Activated T-helper 17 cell treated with anti-CD3 and anti-CD28 coated beads, Interleukin-2, amount 50 U/mL, for 72 hours (primary cell): ENCODE measurements around the gene ZBTB42. TPM values are rescaled to one million over a fixed set of nuclear protein-coding genes. Genes with fewer than 3 reads are reported as not detected.

Experiments used
- ATAC-seq: fragments of 150-1000 bp; cut with Tn5 transposase; replicated peaks from 2 replicates; pipeline ENCODE4 v1.10.0; 2021; ENCODE audit warnings: mild to moderate bottlenecking, moderate library complexity
- H3K27ac Mint-ChIP-seq: one replicate; pipeline ENCODE4 v1.8.0; 2022; ENCODE audit warnings: mixed read lengths
- H3K27me3 Mint-ChIP-seq: one replicate; pipeline ENCODE4 v1.8.0; 2022; ENCODE audit warnings: mixed read lengths
- H3K36me3 Mint-ChIP-seq: one replicate; pipeline ENCODE4 v1.8.0; 2022; ENCODE audit warnings: low read depth, mild to moderate bottlenecking, mixed read lengths
- H3K4me1 Mint-ChIP-seq: one replicate; pipeline ENCODE4 v1.8.0; 2022; ENCODE audit warnings: mixed read lengths
- H3K4me3 Mint-ChIP-seq: one replicate; pipeline ENCODE4 v1.8.0; 2022; ENCODE audit warnings: mild to moderate bottlenecking, mixed read lengths
- H3K9me3 Mint-ChIP-seq: one replicate; pipeline ENCODE4 v1.8.0; 2022; ENCODE audit warnings: mixed read lengths
- total RNA-seq, 2 donors: library from RNA; stranded (reverse); gene quantifications; one replicate each; pipeline ENCODE4 v1.2.3, GENCODE V29; 2022

ZBTB42 gene
- total RNA-seq, 2 donors from 2014 or later: 3.0 to 3.2 TPM

GRCh38 chr14:104766256-104766862, 34.5 kb upstream of the ZBTB42 start:
- Mint-ChIP-seq H3K4me3 (no peak overlapping the region), H3K27me3 (no peaks in the 10 kb centered on the region), H3K4me1 (no peaks in the 10 kb centered on the region), H3K9me3 (no peaks in the 10 kb centered on the region), H3K27ac (no peak overlapping the region), H3K36me3 (peaks cover 26% of the 10 kb centered on the region)
- ATAC-seq: no peak

DNA sequence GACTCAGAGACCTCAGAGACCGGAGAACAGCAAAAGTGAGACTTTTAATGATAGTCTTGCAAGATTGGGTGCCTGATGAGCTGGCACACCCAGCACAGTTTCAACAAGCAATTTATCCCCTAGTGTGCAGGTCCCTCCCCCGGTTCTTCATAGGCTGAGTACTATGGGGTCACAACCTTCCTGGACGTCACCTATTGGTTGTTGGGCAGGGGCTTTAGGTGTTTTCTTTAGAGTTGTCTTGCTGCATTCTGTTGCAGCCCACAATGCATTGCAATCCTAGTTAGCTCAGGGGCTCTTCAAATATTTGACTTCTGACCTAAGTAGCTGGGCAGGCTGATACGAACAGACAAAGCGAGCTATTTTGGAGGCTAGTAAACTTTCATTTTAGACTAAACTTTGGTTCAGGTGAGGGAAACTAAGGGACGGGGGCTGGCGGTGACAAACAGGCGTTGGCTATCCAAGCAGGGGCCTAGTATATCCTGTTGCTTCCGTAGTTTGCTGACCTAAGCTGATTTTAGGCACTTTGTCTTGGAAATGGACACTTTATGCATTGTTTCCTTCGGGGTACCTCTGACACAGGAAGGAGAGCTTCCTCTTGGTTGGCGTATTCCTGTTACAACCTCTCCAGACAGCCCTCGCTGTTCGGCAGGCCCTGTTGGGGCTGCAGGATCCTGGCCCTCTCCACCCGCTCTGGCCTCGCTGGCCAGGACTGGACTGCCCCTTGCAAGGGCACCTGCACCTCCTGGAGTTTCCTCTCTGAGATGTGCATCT, 33.9 kb upstream of the ZBTB42 start:
- no peak overlapping the region for H3K4me3 Mint-ChIP-seq
- H3K36me3 Mint-ChIP-seq: peaks cover 26% of the 10 kb centered on the region
- no peak overlapping the region for H3K27ac Mint-ChIP-seq
- no peaks in the 10 kb centered on the region for H3K4me1 Mint-ChIP-seq
- H3K9me3 Mint-ChIP-seq: no peaks in the 10 kb centered on the region
- H3K27me3 Mint-ChIP-seq: no peaks in the 10 kb centered on the region
- no peak for ATAC-seq

GRCh38 chr14:104767634-104767918, 33.3 kb upstream of the ZBTB42 start:
- Mint-ChIP-seq H3K4me1 (no peaks in the 10 kb centered on the region), H3K27me3 (no peaks in the 10 kb centered on the region), H3K9me3 (no peaks in the 10 kb centered on the region), H3K36me3 (peaks cover 27% of the 10 kb centered on the region), H3K4me3 (no peak overlapping the region), H3K27ac (no peak overlapping the region)
- no peak for ATAC-seq

DNA sequence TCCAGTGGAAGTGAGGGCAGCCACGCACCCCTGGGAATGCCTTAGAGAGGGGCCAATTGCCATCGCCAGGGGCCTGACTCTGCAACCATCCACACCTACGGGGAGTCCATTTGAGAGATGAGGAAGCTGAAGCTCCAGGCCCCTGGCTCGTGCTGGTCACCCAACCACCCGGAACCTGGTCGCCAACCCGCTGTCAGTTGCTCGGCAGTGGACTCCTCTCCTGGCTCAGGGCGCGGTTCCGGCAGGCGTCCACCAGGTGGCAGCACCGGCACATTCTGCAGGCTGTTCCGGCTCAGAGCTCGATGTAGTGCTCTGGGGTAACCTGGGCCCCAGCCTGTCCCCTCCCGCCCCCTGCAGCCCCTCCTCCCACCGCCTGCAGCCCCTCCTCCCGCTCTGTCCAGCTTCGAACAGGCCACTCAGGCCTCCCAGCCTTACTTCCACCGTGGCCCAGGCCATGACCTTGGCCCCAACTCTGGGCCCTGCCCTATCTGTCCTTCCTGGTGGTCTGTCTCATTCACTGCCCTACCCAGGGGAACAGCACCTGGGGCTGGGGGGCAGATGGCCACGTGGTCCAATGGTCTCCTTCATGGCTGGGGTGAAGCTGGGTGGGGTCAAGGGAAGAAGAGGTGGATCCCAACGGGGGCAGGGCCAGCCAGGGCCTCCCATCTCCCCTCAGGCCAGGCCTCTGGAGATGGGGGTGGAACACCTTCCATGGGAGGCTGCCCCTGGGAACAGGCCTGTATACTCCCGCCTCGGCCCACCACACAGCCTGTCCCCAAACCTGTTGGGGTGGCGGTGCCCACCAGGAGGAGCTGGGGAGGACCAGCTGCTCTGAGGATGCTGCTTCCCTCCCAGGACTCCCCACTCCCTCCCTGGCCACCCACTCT, 32.2 kb upstream of the ZBTB42 start:
- H3K36me3 Mint-ChIP-seq: peaks cover 33% of the 10 kb centered on the region
- no peaks in the 10 kb centered on the region for H3K9me3 Mint-ChIP-seq
- no peak overlapping the region for H3K27ac Mint-ChIP-seq
- H3K27me3 Mint-ChIP-seq: no peaks in the 10 kb centered on the region
- no peak overlapping the region for H3K4me3 Mint-ChIP-seq
- ATAC-seq: peak; percentile 97
- H3K4me1 Mint-ChIP-seq: no peaks in the 10 kb centered on the region

- ATAC-seq: no peak
- Mint-ChIP-seq H3K9me3 (no peaks in the 10 kb centered on the region), H3K27me3 (no peaks in the 10 kb centered on the region), H3K4me3 (no peak overlapping the region), H3K36me3 (peaks cover 33% of the 10 kb centered on the region), H3K27ac (peak overlapping the region; percentile 25), H3K4me1 (no peaks in the 10 kb centered on the region)
Measured at GRCh38 chr14:104769324-104770071, 31.4 kb upstream of the ZBTB42 start.

GRCh38 chr14:104770072-104770579, 30.8 kb upstream of the ZBTB42 start:
- H3K4me1 Mint-ChIP-seq: no peaks in the 10 kb centered on the region
- H3K27ac Mint-ChIP-seq: peak overlapping the region; percentile 25
- H3K27me3 Mint-ChIP-seq: no peaks in the 10 kb centered on the region
- no peak for ATAC-seq
- no peak overlapping the region for H3K4me3 Mint-ChIP-seq
- H3K9me3 Mint-ChIP-seq: no peaks in the 10 kb centered on the region
- peaks cover 33% of the 10 kb centered on the region for H3K36me3 Mint-ChIP-seq

DNA sequence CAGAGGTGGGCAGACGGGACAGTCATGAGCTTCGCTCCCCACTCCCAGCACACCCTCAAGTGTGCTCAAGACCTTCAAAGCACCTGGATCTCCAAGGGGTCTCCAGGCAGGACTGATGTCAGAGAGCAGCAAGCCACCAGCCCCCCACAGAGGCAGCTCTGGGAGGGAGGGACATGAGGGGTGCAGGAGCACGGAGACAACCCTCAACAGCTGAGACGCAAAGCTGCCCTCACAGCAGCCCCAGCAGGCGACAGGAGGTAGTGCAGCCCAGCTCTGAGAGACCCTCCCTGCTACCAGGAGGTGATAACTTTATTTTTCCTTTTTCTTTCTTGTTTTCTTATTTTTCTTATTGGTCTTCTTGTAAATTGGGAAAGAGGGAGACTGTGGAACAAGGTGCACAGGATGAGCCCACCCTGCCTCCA, 30.0 kb upstream of the ZBTB42 start:
- no peaks in the 10 kb centered on the region for H3K27me3 Mint-ChIP-seq
- H3K4me3 Mint-ChIP-seq: no peak overlapping the region
- no peak for ATAC-seq
- H3K36me3 Mint-ChIP-seq: peaks cover 33% of the 10 kb centered on the region
- no peaks in the 10 kb centered on the region for H3K9me3 Mint-ChIP-seq
- H3K4me1 Mint-ChIP-seq: no peaks in the 10 kb centered on the region
- no peak overlapping the region for H3K27ac Mint-ChIP-seq

DNA sequence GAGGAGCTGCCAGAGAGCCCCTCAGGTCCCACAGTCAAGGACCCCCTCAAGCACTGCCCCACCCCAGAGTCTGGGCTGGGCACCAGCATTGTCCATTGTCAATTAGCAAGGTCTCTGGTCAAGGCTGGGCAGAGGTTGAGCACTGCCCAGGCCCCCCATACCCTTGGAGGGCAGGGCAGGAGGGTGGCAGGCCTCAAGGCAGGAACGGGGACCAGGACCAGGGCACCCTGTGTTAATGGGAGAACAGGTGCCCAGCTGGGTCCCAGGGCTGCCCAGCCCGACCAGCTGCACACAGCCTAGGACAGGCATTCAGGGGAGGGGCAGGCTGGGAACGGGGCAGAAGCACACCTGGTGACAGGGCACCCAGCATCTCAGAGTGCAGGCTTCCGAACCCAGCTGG, 29.5 kb upstream of the ZBTB42 start:
- Mint-ChIP-seq H3K36me3 (peaks cover 33% of the 10 kb centered on the region), H3K4me3 (no peak overlapping the region), H3K9me3 (no peaks in the 10 kb centered on the region), H3K27me3 (no peaks in the 10 kb centered on the region), H3K27ac (no peak overlapping the region), H3K4me1 (no peaks in the 10 kb centered on the region)
- ATAC-seq: no peak

DNA sequence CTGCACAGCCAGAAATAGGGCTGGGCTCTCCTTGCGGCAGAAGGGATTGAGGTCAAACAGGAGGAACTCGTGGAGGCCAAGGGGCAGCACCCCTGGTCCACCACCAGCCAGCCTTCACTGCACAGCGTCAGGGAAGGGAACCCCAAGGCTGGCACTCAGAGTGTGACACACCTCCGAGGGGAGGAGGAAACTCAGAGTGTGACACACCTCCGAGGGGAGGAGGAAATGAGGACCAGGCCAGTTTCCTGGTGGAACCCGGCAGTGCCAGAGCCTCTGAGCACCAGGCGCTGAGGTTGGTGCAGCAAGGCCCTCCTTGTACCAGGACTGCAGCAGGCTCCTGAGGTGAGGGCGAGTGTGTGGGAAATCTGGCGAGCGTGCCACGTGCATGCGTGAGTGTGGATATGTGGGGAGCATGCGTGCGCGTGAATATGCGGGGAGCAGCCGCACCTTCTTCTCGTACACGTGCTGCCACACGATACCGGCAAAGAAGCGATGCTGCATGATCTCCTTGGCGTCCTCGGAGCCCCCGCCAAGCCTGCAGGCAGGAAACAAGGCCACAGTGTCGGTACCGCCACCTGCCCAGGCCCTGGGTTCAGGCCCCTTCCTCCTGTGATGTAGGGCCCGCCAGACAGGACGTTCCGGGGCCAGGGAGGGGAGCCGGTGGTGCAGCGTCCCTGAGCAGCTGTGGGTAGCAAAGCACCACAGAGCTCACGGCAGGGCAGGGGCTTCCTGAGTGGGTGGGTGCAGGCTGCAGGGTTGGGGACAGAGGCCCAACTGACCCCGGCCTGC, 28.8 kb upstream of the ZBTB42 start:
- Mint-ChIP-seq H3K27ac (no peak overlapping the region), H3K4me1 (no peaks in the 10 kb centered on the region), H3K27me3 (no peaks in the 10 kb centered on the region), H3K36me3 (peaks cover 33% of the 10 kb centered on the region), H3K9me3 (no peaks in the 10 kb centered on the region), H3K4me3 (no peak overlapping the region)
- no peak for ATAC-seq

- H3K27ac Mint-ChIP-seq: no peak overlapping the region
- H3K4me1 Mint-ChIP-seq: no peaks in the 10 kb centered on the region
- no peaks in the 10 kb centered on the region for H3K9me3 Mint-ChIP-seq
- no peak overlapping the region for H3K4me3 Mint-ChIP-seq
- no peaks in the 10 kb centered on the region for H3K27me3 Mint-ChIP-seq
- ATAC-seq: no peak
- peaks cover 33% of the 10 kb centered on the region for H3K36me3 Mint-ChIP-seq
Measured at GRCh38 chr14:104772707-104773504, 28.0 kb upstream of the ZBTB42 start.

GRCh38 chr14:104773505-104774452, 27.1 kb upstream of the ZBTB42 start:
- ATAC-seq: no peak
- no peak overlapping the region for H3K27ac Mint-ChIP-seq
- peaks cover 33% of the 10 kb centered on the region for H3K36me3 Mint-ChIP-seq
- H3K4me1 Mint-ChIP-seq: no peaks in the 10 kb centered on the region
- no peak overlapping the region for H3K4me3 Mint-ChIP-seq
- no peaks in the 10 kb centered on the region for H3K9me3 Mint-ChIP-seq
- H3K27me3 Mint-ChIP-seq: no peaks in the 10 kb centered on the region

DNA sequence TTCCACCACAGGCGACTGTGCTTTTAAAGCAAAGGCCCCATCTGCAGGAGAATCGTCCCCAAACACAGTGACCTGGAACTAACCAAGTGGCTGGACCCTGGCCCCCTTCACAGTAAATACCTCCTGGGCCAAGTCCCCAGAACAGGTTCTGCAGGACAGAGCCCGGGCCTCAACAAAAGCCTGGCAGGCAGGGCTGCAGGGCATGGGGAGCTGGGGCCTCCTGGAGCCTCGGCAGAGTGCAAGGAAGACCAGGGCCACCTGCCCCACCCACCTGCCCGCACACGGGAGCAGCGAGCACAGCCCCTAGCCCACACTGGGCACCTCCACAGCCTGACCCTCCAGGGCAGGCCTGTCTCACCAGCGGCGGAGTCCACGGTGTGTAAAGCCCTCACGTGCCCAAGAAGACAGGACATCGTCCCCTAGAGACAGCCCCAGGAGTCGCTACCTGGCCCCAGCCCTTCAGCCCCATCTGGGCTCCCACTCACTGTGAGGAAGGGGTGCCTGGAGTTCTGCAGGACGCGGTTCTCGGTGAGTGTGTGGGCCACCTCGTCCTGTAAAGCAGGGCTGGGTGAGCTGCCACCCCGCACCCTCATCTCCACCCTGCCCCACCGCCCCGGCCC, 26.3 kb upstream of the ZBTB42 start:
- no peak overlapping the region for H3K27ac Mint-ChIP-seq
- H3K4me1 Mint-ChIP-seq: no peaks in the 10 kb centered on the region
- no peak overlapping the region for H3K4me3 Mint-ChIP-seq
- no peaks in the 10 kb centered on the region for H3K9me3 Mint-ChIP-seq
- peaks cover 33% of the 10 kb centered on the region for H3K36me3 Mint-ChIP-seq
- no peak for ATAC-seq
- no peaks in the 10 kb centered on the region for H3K27me3 Mint-ChIP-seq
